ENCODE results near the gene PVALEF.

DNA sequence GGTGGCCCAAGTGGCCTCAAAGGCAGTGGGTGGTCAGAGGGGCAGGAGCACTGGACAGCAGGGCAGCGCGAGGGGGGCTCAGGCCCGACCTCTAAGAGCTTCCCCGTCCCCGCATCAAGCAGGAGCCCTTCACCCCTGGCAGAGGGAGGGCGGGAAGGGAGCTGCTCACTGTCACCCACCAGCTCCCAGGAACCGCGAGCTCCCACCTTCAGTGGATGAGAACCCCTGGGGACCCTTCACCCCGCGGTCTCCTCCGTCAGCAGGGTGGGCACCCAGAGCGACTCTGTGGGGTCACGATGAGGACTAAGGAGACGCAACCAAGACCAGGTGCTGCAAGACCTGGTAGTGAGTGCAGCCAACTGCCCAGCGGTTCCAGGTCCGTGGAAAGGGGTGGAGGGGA, 43.8 kb downstream of the PVALEF start:
- TF ChIP-seq, protein P1, sequence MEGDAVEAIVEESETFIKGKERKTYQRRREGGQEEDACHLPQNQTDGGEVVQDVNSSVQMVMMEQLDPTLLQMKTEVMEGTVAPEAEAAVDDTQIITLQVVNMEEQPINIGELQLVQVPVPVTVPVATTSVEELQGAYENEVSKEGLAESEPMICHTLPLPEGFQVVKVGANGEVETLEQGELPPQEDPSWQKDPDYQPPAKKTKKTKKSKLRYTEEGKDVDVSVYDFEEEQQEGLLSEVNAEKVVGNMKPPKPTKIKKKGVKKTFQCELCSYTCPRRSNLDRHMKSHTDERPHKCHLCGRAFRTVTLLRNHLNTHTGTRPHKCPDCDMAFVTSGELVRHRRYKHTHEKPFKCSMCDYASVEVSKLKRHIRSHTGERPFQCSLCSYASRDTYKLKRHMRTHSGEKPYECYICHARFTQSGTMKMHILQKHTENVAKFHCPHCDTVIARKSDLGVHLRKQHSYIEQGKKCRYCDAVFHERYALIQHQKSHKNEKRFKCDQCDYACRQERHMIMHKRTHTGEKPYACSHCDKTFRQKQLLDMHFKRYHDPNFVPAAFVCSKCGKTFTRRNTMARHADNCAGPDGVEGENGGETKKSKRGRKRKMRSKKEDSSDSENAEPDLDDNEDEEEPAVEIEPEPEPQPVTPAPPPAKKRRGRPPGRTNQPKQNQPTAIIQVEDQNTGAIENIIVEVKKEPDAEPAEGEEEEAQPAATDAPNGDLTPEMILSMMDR (IDR thresholded peaks at IDR 0.05), result no peak
- TF ChIP-seq POLR2AphosphoS5 (IDR thresholded peaks at IDR 0.05) (no peak), POLR2A (IDR thresholded peaks at IDR 0.05) (no peak)

Measured in prostate gland (tissue), 2 donors.